Measurements from ENCODE around the gene KPNA5.

The KPNA5 gene

GRCh38 chr6:116685437-116685993 lies 4.5 kb downstream of the KPNA5 start:
- no peak for TF ChIP-seq GATA2 (IDR thresholded peaks at IDR 0.05; ENCODE audit: low read depth, low read length)
- no peak for TF ChIP-seq GATA3 (IDR thresholded peaks at IDR 0.05; ENCODE audit: low read depth, low read length)

GRCh38 chr6:116691154-116691553 lies 10.1 kb downstream of the KPNA5 start:
- no peak for TF ChIP-seq GATA2 (IDR thresholded peaks at IDR 0.05; ENCODE audit: low read depth, low read length)
- TF ChIP-seq GATA3 (IDR thresholded peaks at IDR 0.05; ENCODE audit: low read depth, low read length) = no peak

- TF ChIP-seq GATA3 (IDR thresholded peaks at IDR 0.05; ENCODE audit: low read depth, low read length) (no peak), GATA2 (IDR thresholded peaks at IDR 0.05; ENCODE audit: low read depth, low read length) (no peak)
These were observed 14.4 kb downstream of the KPNA5 start for GRCh38 chr6:116695401-116695800.

GRCh38 chr6:116697480-116697879 lies 16.5 kb downstream of the KPNA5 start:
- no peak for TF ChIP-seq GATA3 (IDR thresholded peaks at IDR 0.05; ENCODE audit: low read depth, low read length)
- TF ChIP-seq GATA2 (IDR thresholded peaks at IDR 0.05; ENCODE audit: low read depth, low read length) = no peak

GRCh38 chr6:116705917-116706316 lies 24.9 kb downstream of the KPNA5 start:
- TF ChIP-seq GATA2 (IDR thresholded peaks at IDR 0.05; ENCODE audit: low read depth, low read length) (no peak), GATA3 (IDR thresholded peaks at IDR 0.05; ENCODE audit: low read depth, low read length) (no peak)

- TF ChIP-seq GATA2 (IDR thresholded peaks at IDR 0.05; ENCODE audit: low read depth, low read length) = no peak
- TF ChIP-seq GATA3 (IDR thresholded peaks at IDR 0.05; ENCODE audit: low read depth, low read length) = no peak
These were observed 33.3 kb downstream of the KPNA5 start for GRCh38 chr6:116714296-116714695.

GRCh38 chr6:116714761-116715160 lies 33.8 kb downstream of the KPNA5 start:
- TF ChIP-seq GATA2 (IDR thresholded peaks at IDR 0.05; ENCODE audit: low read depth, low read length) (no peak), GATA3 (IDR thresholded peaks at IDR 0.05; ENCODE audit: low read depth, low read length) (no peak)

GRCh38 chr6:116726947-116727346 lies 45.9 kb downstream of the KPNA5 start:
- no peak for TF ChIP-seq GATA3 (IDR thresholded peaks at IDR 0.05; ENCODE audit: low read depth, low read length)
- no peak for TF ChIP-seq GATA2 (IDR thresholded peaks at IDR 0.05; ENCODE audit: low read depth, low read length)

- no peak for TF ChIP-seq GATA2 (IDR thresholded peaks at IDR 0.05; ENCODE audit: low read depth, low read length)
- no peak for TF ChIP-seq GATA3 (IDR thresholded peaks at IDR 0.05; ENCODE audit: low read depth, low read length)
These were observed 49.5 kb downstream of the KPNA5 start for GRCh38 chr6:116730513-116730912.

- TF ChIP-seq GATA3 (IDR thresholded peaks at IDR 0.05; ENCODE audit: low read depth, low read length) = no peak
- no peak for TF ChIP-seq GATA2 (IDR thresholded peaks at IDR 0.05; ENCODE audit: low read depth, low read length)
These were observed 56.0 kb downstream of the KPNA5 start for GRCh38 chr6:116737004-116737403.

GRCh38 chr6:116741571-116741970 lies 60.6 kb downstream of the KPNA5 start:
- TF ChIP-seq GATA2 (IDR thresholded peaks at IDR 0.05; ENCODE audit: low read depth, low read length) = no peak
- TF ChIP-seq GATA3 (IDR thresholded peaks at IDR 0.05; ENCODE audit: low read depth, low read length) = no peak

- TF ChIP-seq GATA2 (IDR thresholded peaks at IDR 0.05; ENCODE audit: low read depth, low read length) = no peak
These were observed 64.2 kb downstream of the KPNA5 start for GRCh38 chr6:116745176-116745575.

- TF ChIP-seq GATA2 (IDR thresholded peaks at IDR 0.05; ENCODE audit: low read depth, low read length) (no peak), GATA3 (IDR thresholded peaks at IDR 0.05; ENCODE audit: low read depth, low read length) (no peak)
These were observed 80.8 kb downstream of the KPNA5 start for GRCh38 chr6:116761779-116762178.

- TF ChIP-seq GATA2 (IDR thresholded peaks at IDR 0.05; ENCODE audit: low read depth, low read length) (no peak), GATA3 (IDR thresholded peaks at IDR 0.05; ENCODE audit: low read depth, low read length) (no peak)
These were observed 81.2 kb downstream of the KPNA5 start for GRCh38 chr6:116762235-116762634.

- no peak for TF ChIP-seq GATA2 (IDR thresholded peaks at IDR 0.05; ENCODE audit: low read depth, low read length)
- TF ChIP-seq GATA3 (IDR thresholded peaks at IDR 0.05; ENCODE audit: low read depth, low read length) = no peak
These were observed 82.0 kb downstream of the KPNA5 start for GRCh38 chr6:116763048-116763447.
